HUDEP-2 (cell line): ENCODE measurements around the gene PPIA.
A peak's percentile ranks its signal among the peaks of the same experiment; 100 is the strongest.
"Not testable (repeated sequence)": the region's sequence is repeated elsewhere in the genome, so short reads cannot be mapped to it uniquely, and the experiment has no call there.

Experiments used
- DNase-seq, 76 experiments: peaks; one replicate each; lab custom pipeline; 2025; ENCODE audit not compliant: unreplicated experiment in 76 of 76; lab: John Stamatoyannopoulos, UW

Gene PPIA

GRCh38 chr7:44784364-44784763 lies 12.1 kb upstream of the PPIA start:
- no peak for DNase-seq

GRCh38 chr7:44785218-44785617 lies 11.3 kb upstream of the PPIA start:
- not testable (repeated sequence) for DNase-seq

DNA sequence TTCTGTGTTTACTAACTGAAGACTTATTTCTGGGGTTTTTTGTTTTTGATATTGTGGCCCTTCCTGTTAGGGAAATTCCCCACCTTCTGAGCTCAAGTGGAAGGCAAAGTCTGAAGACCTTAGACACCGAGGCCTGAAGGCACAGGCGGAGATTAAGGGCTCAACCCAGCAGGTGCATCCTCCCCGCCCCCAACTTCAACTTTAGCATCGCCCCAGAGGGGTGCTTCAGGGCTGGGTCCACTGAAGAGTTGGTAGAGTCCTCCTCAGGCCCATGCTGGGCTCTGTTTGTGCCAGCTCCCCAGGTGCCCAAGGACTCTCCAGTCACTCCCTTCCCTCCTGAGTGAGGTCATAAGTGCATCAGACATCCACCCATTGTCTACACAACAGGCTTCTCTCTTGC lies 9.4 kb upstream of the PPIA start:
- no peak for DNase-seq

DNA sequence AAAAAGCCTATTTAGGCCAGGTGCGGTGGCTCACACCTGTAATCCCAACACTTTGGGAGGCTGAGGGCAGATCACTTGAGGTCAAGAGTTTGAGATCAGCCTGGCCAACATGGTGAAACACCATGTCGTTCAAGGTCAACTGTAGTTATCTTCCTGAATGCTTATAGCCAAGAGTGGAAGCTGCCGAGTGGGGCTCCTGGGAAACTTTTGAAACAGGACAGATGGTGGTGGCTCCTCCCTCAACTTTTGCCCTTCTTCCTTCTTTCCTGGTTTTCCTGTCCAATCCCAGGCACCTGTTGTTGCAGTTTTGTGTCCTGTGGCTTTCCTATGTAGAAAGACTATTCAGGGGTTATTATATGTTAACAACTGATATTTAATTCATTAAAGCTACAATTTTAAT lies 8.7 kb upstream of the PPIA start:
- DNase-seq, result no peak

DNA sequence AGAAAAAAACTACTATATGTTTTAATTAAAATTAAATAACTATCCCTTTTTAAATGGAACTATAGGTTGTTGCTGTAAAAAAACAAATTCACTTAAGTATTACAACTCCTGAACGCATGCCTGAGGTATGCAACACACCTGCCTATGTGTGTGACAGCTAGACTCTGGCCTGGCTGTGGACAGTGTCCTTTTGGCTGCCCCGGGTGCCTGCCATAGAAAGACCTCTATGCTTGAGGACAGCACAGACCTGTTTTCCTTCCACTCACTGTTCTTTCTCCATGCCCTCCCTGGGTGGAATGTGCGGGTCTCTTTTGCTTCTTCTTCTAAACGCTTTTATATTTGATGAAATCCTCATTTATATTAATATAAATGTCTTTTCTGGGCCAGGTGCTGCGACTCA lies 6.5 kb upstream of the PPIA start:
- DNase-seq, result no peak

DNA sequence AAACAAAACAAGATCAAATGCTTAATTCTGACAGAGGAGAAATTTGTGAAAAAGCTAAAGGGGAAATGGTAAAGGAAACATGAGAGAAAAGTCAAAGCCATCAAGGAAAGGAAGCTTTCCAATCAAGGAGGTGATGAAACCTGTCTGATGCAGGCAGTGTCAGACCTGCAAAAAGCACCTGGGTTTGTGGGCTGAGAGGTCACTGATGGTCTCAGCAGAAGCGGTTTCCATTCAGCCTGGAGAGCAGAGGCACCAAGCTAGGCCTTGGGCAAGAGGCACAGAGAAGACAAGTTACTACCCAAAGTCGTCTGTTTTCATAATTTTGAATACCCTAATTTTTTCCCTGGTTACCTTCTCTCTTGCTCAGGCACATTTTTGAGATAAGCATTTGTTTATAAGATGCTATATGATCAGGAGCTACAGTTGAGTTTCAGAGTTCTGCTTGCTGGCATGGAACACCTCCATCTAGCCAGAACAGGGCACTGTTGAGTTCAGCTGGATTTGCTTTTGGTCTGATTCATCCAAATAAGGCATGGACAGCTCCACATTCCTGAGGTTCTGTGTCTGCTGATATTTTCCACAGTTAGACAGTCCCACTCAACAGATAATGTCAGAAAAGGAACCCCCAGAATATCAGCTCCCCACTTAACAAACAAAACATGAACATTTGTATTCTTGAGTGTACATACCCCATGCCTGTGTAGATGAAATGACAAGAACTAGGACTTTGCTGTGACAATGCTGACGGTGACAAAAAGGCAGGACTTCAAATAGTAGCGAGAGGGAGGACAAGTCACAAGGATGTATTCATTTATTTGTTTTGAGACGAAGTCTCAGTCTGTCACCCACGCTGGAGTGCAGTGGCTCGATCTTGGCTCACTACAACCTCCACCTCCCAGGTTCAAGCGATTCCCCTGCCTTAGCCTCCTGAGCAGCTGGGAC lies 4.9 kb upstream of the PPIA start:
- no peak for DNase-seq

GRCh38 chr7:44793919-44794318 lies 2.6 kb upstream of the PPIA start:
- DNase-seq, result no peak

DNA sequence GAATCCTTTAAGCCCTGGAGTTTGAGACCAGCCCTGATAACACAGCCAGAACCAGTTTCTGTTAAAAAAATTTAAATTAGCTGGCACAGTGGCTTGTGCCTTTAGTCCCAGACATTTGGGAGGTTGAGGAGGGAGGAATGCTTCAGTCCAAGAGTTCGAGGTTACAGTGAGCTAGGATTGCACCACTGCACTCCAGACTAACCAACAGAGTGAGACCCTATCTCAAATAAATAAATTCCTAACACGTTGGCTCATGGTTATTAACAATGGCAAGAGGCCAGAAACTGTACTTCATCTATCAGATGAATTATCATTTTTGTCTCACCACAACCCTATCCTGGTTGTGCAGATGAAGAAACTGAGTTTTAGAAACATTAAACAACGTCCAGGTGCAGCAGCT lies 2.1 kb upstream of the PPIA start:
- no peak for DNase-seq

DNA sequence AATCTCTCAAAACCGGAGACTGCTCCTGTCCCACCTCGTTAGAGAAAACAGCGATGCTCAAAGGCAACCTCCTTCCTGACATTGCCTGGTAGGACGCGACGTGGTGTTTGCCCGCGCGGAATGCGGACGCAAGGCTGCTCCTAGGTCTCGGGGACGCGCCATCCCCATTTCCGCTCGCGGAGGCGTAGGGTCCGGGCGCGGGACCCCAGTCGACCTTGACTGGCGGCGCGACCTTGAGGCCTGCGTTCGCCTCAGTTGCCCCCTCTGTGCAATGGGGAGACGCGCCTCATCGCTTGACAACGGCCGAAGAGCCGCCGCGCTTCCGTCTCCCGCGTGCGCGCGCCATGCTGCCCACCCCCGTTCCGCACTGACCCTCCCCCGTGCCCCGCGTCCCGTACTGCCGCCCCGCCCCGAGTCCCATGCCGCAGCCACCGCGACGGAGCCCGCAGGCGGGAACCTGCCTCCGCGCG lies 412 bp upstream of the PPIA start:
- DNase-seq, result peak in 19 of 76 experiments; percentile 33 to 88 (median 55)

DNA sequence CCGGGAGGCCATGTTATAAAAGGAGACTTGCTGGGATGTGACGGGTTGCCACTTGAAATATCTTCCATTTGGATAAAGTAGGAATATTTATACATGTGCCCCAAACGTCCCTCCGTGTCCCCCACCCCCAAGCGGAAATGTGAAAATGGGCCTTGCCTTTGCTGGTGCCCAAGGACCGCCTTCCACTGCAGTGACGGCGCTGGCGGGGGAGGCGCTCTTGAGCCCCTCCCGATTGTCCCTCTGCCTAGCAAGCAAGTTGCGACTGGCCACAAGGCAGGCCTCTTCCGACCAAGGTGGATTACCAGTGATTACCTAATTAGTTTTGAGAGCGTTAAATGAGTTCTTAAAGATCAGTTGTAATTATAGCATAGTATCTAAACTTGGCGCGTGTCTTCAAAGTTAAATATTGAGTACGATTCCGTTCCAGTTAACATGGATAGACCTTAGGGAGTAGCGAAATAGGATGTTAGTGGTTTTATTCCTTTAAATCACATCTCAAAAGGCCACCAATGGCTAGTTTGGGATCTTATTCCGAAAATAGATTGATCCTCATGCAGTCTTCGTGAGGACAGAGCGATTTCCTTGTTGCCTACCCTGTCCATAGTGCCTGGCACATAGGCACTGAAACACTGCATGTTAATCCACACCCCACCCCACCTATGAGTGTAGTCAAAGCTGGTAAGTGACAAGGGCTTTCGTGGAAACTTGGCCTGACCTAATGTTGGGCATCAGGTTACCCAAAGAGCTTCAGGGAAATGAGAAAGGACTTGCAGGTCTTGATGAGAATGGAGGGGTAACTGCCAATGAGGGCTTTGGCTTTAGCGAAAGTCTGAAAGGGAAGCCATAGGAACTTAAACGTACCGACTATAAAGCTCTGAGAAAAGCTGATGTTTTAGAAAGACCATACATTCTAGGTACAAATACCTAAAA lies 1.1 kb downstream of the PPIA start:
- DNase-seq, result peak in 74 of 76 experiments; percentile 11 to 88 (median 76)

DNA sequence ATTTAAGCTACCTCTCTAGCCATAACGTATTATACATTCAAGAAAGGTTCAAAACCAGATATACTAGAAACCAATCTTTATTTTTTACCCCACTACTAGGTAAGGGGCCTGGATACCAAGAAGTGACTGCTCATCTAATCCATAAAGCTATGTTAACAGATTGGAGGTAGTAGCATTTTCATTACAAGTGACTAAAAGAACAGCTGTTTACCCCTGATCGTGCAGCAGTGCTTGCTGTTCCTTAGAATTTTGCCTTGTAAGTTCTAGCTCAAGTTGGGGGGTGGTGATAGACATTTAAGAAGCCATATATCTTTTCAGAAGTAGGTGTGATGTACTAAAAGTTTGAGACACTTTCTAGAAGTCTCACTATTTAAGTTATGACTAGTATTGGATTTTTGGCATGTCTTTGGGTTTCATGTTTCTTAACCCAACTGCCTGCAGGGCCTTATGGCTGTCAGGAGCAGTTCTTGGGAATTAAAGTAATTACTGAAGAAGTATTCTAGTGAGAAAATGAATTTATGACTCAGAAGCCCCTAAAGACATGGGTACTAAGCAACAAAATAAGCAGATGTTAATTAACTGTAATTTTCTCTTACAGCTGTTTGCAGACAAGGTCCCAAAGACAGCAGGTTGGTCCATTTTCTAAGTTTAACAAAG lies 2.3 kb downstream of the PPIA start:
- no peak for DNase-seq

DNA sequence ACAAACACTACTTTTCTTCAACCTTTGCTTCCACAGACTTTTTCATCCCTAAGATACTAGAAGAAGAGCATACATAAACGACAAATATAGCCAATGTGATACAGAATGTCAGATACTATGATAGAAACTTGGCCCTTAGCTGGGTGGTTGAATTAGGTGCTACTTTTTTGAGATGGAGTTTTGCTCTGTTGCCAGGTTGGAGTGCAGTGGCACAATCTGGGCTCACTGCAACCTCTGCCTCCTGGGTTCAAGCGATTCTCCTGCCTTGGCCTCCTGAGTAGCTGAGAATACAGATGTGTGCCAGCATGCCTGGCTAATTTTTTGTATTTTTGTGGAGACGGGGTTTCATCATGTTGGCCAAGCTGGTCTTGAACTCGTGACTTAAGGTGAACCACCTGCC lies 3.5 kb downstream of the PPIA start:
- DNase-seq, result no peak

DNA sequence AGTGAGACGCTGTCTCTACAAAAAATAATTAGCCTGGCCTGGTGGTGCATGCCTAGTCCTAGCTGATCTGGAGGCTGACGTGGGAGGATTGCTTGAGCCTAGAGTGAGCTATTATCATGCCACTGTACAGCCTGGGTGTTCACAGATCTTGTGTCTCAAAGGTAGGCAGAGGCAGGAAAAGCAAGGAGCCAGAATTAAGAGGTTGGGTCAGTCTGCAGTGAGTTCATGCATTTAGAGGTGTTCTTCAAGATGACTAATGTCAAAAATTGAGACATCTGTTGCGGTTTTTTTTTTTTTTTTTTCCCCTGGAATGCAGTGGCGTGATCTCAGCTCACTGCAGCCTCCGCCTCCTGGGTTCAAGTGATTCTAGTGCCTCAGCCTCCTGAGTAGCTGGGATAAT lies 5.4 kb downstream of the PPIA start:
- no peak for DNase-seq

DNA sequence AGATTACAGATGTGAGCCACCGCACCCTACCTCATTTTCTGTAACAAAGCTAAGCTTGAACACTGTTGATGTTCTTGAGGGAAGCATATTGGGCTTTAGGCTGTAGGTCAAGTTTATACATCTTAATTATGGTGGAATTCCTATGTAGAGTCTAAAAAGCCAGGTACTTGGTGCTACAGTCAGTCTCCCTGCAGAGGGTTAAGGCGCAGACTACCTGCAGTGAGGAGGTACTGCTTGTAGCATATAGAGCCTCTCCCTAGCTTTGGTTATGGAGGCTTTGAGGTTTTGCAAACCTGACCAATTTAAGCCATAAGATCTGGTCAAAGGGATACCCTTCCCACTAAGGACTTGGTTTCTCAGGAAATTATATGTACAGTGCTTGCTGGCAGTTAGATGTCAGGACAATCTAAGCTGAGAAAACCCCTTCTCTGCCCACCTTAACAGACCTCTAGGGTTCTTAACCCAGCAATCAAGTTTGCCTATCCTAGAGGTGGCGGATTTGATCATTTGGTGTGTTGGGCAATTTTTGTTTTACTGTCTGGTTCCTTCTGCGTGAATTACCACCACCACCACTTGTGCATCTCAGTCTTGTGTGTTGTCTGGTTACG lies 6.0 kb downstream of the PPIA start:
- peak in 1 of 76 experiments; percentile 19 for DNase-seq

DNA sequence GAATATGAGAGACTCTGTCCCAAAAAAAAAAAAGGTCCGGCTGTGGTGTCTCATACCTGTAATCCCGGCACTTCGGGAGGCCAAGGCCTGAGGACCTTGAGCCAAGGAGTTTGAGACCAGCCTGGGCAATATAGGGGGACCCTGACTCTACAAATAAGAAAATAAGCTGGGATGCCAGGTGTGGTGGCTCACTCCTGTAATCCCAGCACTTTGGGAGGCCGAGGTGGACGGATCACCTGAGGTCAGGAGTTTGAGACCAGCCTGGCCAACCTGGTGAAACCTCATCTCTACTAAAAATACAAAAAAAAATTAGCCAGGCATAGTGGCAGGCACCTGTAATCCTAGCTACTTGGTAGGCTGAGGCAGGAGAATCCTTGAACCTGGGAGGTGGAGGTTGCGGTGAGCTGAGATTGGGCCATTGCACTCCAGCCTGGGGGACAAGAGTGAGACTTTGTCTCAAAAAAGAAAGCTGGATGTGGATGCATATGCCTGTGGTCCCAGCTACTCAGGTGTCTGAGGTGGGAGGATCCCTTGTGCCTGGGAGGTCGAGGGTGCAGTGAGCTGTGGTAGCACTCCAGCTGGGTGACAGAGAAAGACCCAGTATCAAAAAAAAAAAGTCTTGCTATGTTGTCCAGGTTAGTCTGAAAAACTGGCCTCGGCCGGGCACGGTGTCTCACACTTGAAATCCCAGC lies 7.5 kb downstream of the PPIA start:
- peak in 1 of 76 experiments; percentile 13 for DNase-seq

DNA sequence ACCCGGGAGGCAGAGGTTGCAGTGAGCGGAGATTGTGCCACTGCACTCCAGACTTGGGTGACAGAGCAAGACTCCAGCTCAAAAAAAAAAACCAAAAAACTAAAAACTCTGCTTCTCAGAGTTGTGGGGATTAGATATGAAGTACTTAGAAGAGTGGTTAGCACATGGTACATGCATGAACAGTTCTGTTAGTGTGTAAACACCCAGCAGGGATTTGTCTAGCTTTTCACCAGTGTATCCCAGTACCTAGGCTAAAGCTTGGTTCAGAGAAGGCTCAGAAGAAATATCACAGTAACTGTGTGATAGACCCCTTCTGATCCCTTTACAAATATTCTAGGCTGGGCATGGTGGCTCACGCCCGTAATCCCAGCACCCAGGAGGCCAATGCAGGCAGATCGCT lies 9.5 kb downstream of the PPIA start:
- DNase-seq, result no peak

GRCh38 chr7:44808914-44809393 lies 12.5 kb downstream of the PPIA start:
- DNase-seq, result no peak

GRCh38 chr7:44811093-44811492 lies 14.6 kb downstream of the PPIA start:
- DNase-seq, result no peak

- DNase-seq, result no peak
These were observed 15.1 kb downstream of the PPIA start for GRCh38 chr7:44811571-44811970.

GRCh38 chr7:44814919-44815318 lies 18.4 kb downstream of the PPIA start:
- DNase-seq, result peak in 1 of 76 experiments; percentile 40
